ENCODE data around the gene MGST3.

DNA sequence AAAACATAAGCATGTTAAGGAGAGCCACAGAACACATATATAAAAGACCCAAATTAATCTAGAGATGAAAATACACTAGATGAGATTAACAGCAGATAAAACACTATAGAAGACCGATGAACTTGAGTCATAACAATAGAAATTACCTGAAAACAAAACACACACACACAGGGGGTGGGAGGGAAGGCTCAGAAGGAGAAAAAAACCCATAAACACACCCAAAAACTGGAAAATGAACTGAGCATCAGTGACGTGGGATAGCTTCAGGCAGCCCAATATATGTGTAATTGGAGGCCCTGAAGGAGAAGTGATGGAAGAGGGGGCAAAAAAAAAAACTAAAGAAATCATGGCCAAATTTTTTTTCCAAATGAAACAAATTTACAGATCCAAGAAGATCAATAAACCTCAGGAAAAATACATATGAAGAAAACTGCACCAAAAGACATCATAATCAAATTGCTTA, 56.0 kb downstream of the MGST3 start:
- TF ChIP-seq EZH2 (IDR thresholded peaks at IDR 0.05; ENCODE audit: low read length), result no peak
- TF ChIP-seq, protein P1, sequence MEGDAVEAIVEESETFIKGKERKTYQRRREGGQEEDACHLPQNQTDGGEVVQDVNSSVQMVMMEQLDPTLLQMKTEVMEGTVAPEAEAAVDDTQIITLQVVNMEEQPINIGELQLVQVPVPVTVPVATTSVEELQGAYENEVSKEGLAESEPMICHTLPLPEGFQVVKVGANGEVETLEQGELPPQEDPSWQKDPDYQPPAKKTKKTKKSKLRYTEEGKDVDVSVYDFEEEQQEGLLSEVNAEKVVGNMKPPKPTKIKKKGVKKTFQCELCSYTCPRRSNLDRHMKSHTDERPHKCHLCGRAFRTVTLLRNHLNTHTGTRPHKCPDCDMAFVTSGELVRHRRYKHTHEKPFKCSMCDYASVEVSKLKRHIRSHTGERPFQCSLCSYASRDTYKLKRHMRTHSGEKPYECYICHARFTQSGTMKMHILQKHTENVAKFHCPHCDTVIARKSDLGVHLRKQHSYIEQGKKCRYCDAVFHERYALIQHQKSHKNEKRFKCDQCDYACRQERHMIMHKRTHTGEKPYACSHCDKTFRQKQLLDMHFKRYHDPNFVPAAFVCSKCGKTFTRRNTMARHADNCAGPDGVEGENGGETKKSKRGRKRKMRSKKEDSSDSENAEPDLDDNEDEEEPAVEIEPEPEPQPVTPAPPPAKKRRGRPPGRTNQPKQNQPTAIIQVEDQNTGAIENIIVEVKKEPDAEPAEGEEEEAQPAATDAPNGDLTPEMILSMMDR (optimal IDR thresholded peaks at IDR 0.05 in 1 of 3, IDR thresholded peaks at IDR 0.05 in 1 of 3, conservative IDR thresholded peaks at IDR 0.05 in 1 of 3; ENCODE audit: extremely low read depth in 1 of 3, insufficient read depth in 2 of 3, low read length in 3 of 3), result no peak

Data from keratinocyte (primary cell).